Activated CD8-positive, alpha-beta memory T cell treated with anti-CD3 and anti-CD28 coated beads, Interleukin-2, amount 50 U/mL, for 1 hour (primary cell): Measurements from ENCODE around the gene RAPGEF5.

Experiments
- DNase-seq: peaks from one replicate; pipeline ENCODE4 v3.0.0-alpha.2; 2020; ENCODE audit errors: extremely low read depth

RAPGEF5 gene

GRCh38 chr7:22154143-22154529, 202.8 kb downstream of the RAPGEF5 start:
- DNase-seq, result no peak

- DNase-seq, result no peak
These were observed 203.4 kb downstream of the RAPGEF5 start for GRCh38 chr7:22153432-22154142.

- DNase-seq, result no peak
These were observed 204.3 kb downstream of the RAPGEF5 start for GRCh38 chr7:22152690-22153089.

- no peak for DNase-seq
These were observed 205.1 kb downstream of the RAPGEF5 start for GRCh38 chr7:22151901-22152300.

GRCh38 chr7:22150221-22150620, 206.7 kb downstream of the RAPGEF5 start:
- no peak for DNase-seq

- DNase-seq, result no peak
These were observed 209.1 kb downstream of the RAPGEF5 start for GRCh38 chr7:22147868-22148267.

GRCh38 chr7:22146961-22147512, 209.9 kb downstream of the RAPGEF5 start:
- no peak for DNase-seq

GRCh38 chr7:22144950-22145349, 212.0 kb downstream of the RAPGEF5 start:
- DNase-seq, result no peak

GRCh38 chr7:22143491-22143890, 213.5 kb downstream of the RAPGEF5 start:
- no peak for DNase-seq

GRCh38 chr7:22142572-22142971, 214.4 kb downstream of the RAPGEF5 start:
- no peak for DNase-seq

- no peak for DNase-seq
These were observed 215.6 kb downstream of the RAPGEF5 start for GRCh38 chr7:22141355-22141754.

GRCh38 chr7:22140578-22140977, 216.4 kb downstream of the RAPGEF5 start:
- DNase-seq, result no peak

- no peak for DNase-seq
These were observed 218.1 kb downstream of the RAPGEF5 start for GRCh38 chr7:22138886-22139285.

GRCh38 chr7:22138106-22138505, 218.8 kb downstream of the RAPGEF5 start:
- no peak for DNase-seq

- DNase-seq, result no peak
These were observed 219.5 kb downstream of the RAPGEF5 start for GRCh38 chr7:22137466-22137865.

GRCh38 chr7:22137026-22137425, 219.9 kb downstream of the RAPGEF5 start:
- no peak for DNase-seq

- no peak for DNase-seq
These were observed 227.0 kb downstream of the RAPGEF5 start for GRCh38 chr7:22129819-22130580.

GRCh38 chr7:22129166-22129565, 227.8 kb downstream of the RAPGEF5 start:
- DNase-seq, result no peak

- no peak for DNase-seq
These were observed 228.4 kb downstream of the RAPGEF5 start for GRCh38 chr7:22128528-22128920.

GRCh38 chr7:22127835-22128527, 229.0 kb downstream of the RAPGEF5 start:
- DNase-seq, result no peak

- no peak for DNase-seq
These were observed 231.5 kb downstream of the RAPGEF5 start for GRCh38 chr7:22125436-22125835.

GRCh38 chr7:22124941-22125340, 232.0 kb downstream of the RAPGEF5 start:
- no peak for DNase-seq
